ENCODE results near the gene FBXL15.
"Not testable (repeated sequence)": the region's sequence is repeated elsewhere in the genome, so short reads cannot be mapped to it uniquely, and the experiment has no call there.

- TF ChIP-seq CTCF, POLR2A (IDR thresholded peaks at IDR 0.05): not testable (repeated sequence)
Measured at GRCh38 chr10:102454662-102455487, 34.2 kb downstream of the FBXL15 start.

Data from Peyer's patch (tissue), 4 donors.